Gastroesophageal sphincter (tissue), 4 donors: ENCODE measurements around the gene COL15A1. TPM values are rescaled to one million over a fixed set of nuclear protein-coding genes. Genes with fewer than 3 reads are reported as not detected.

Experiments used
- ATAC-seq: fragments of 150-250 bp; one replicate; pipeline ENCODE4 v1.9.1; 2016; ENCODE audit warnings: mild to moderate bottlenecking, moderate library complexity
- H3K27ac ChIP-seq, 4 donors: fragments of 200-600 bp; sonication (generic) in 3 of 4; 1 replicate in 3 of 4; 2 replicates in 1 of 4; pipeline ENCODE4 v1.5.1; 2016 to 2019
- H3K27me3 ChIP-seq: fragments of 200-600 bp; sonication (generic); one replicate; pipeline ENCODE4 v1.5.1; 2019
- H3K36me3 ChIP-seq, 2 donors: fragments of 200-600 bp; sonication (generic); one replicate each; pipeline ENCODE4 v1.5.1; 2019; ENCODE audit warnings: control low read depth in 1 of 2
- H3K4me1 ChIP-seq, 3 donors: fragments of 200-600 bp; sonication (generic); 1 replicate in 2 of 3; 2 replicates in 1 of 3; pipeline ENCODE4 v1.5.1; 2016 to 2019; ENCODE audit warnings: control low read depth in 2 of 3
- H3K4me3 ChIP-seq, 2 donors: fragments of 200-600 bp; sonication (generic); one replicate each; pipeline ENCODE4 v1.5.1; 2019; ENCODE audit warnings: mild to moderate bottlenecking in 1 of 2, moderate library complexity in 1 of 2
- H3K9me3 ChIP-seq, 3 donors: fragments of 200-600 bp; sonication (generic); one replicate each; pipeline ENCODE4 v1.5.1; 2017 to 2019; ENCODE audit warnings: control low read depth in 2 of 3
- CTCF ChIP-seq, 4 experiments: fragments of 200-600 bp in 2 of 4; fragments of 450-650 bp in 2 of 4; sonication (generic) in 1 of 4; IDR thresholded peaks; one replicate each; pipeline ENCODE4 v1.5.1; 2017 to 2019; ENCODE audit warnings: antibody characterized with exemption in 4 of 4, mild to moderate bottlenecking in 2 of 4, moderate library complexity in 2 of 4
- EP300 ChIP-seq: sonication (generic); formaldehyde crosslinking; IDR thresholded peaks from one replicate; pipeline ENCODE4 v1.6.1; 2017; ENCODE audit warnings: antibody characterized with exemption, mild to moderate bottlenecking
- POLR2A ChIP-seq, 2 donors: fragments of 450-650 bp; IDR thresholded peaks; one replicate each; pipeline ENCODE4 v1.6.1; 2017; ENCODE audit warnings: antibody characterized with exemption in 2 of 2, mild to moderate bottlenecking in 2 of 2, moderate library complexity in 1 of 2
- POLR2AphosphoS5 ChIP-seq: sonication (generic); formaldehyde crosslinking; IDR thresholded peaks from one replicate; pipeline ENCODE4 v1.6.1; 2017; ENCODE audit warnings: antibody characterized with exemption
- WGBS, 2 donors: methylation state at CpG; one replicate each; pipeline ENCODE4 v1.1.5; 2018; ENCODE audit warnings: low coverage in 1 of 2; 5-methylcytosine and 5-hydroxymethylcytosine counted together
- total RNA-seq, 4 donors: library from RNA; depleted of rRNA; stranded (reverse); fragments of >200 nt; gene quantifications; one replicate each; pipeline ENCODE4 v1.1.0, GENCODE V29; 2016

The COL15A1 gene
- total RNA-seq, 4 donors from 2014 or later: 80.5 to 256 (median 97.2) TPM

- peak; percentile 93 for ATAC-seq
- Histone ChIP-seq H3K27me3 (peaks cover 15% of the 10 kb centered on the region), H3K36me3 (no peaks in the 10 kb centered on the region), H3K9me3 (no peaks in the 10 kb centered on the region), H3K4me3 (no peak overlapping the region), H3K27ac (peak overlapping the region in 3 of 4 donors; percentile 24 to 37 (median 26)), H3K4me1 (peaks cover 0 to 6% (median 0%) of the 10 kb centered on the region in 3 donors)
- WGBS, 2 donors: 64 to 73% methylated on average over 8 to 12 of the region's 12 CpGs
- TF ChIP-seq EP300: no peak
- TF ChIP-seq CTCF (IDR thresholded peaks at IDR 0.05): no peak
- TF ChIP-seq POLR2A (IDR thresholded peaks at IDR 0.05): no peak
- no peak for TF ChIP-seq POLR2AphosphoS5
Measured at GRCh38 chr9:99085949-99086948, 142.5 kb downstream of the COL15A1 start.

DNA sequence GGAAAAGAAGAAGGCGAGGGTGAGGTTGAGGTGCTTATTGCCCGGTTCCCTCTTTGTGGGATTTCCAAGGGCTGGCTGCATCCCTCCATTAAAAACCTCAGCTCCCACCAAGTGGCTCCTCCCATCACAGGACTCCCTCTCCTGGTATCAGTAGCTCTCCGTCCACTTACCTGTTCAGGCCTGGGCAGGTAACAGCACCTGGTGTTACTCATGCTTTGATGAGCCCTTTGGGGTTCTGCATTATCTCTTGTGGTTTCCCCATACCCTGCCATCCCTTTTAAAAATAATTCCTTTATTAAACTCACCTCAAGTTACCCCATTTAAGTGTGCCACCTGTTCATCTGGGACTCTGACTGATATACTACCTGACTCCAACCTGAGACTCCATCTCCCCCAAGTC, 143.8 kb downstream of the COL15A1 start:
- Histone ChIP-seq H3K9me3 (no peaks in the 10 kb centered on the region), H3K4me1 (peaks cover 0 to 6% (median 0%) of the 10 kb centered on the region in 3 donors), H3K27me3 (peaks cover 7% of the 10 kb centered on the region), H3K4me3 (no peak overlapping the region), H3K36me3 (no peaks in the 10 kb centered on the region), H3K27ac (no peak overlapping the region)
- 100% methylated on average over 1 to 2 of the region's 3 CpGs for WGBS, 2 donors
- no peak for ATAC-seq
- TF ChIP-seq CTCF (IDR thresholded peaks at IDR 0.05) (no peak), EP300 (no peak), POLR2A (IDR thresholded peaks at IDR 0.05) (no peak), POLR2AphosphoS5 (no peak)

GRCh38 chr9:99090336-99091130, 146.8 kb downstream of the COL15A1 start:
- no peaks in the 10 kb centered on the region for H3K9me3 ChIP-seq
- no peak overlapping the region for H3K27ac ChIP-seq
- no peak for ATAC-seq
- no peaks in the 10 kb centered on the region for H3K36me3 ChIP-seq
- peaks cover 0 to 6% (median 0%) of the 10 kb centered on the region in 3 donors for H3K4me1 ChIP-seq
- TF ChIP-seq POLR2AphosphoS5 (no peak), CTCF (IDR thresholded peaks at IDR 0.05) (no peak), EP300 (no peak), POLR2A (IDR thresholded peaks at IDR 0.05) (no peak)
- 81 to 97% methylated on average over 4 of the region's 5 CpGs for WGBS, 2 donors
- no peaks in the 10 kb centered on the region for H3K27me3 ChIP-seq
- H3K4me3 ChIP-seq: no peak overlapping the region

DNA sequence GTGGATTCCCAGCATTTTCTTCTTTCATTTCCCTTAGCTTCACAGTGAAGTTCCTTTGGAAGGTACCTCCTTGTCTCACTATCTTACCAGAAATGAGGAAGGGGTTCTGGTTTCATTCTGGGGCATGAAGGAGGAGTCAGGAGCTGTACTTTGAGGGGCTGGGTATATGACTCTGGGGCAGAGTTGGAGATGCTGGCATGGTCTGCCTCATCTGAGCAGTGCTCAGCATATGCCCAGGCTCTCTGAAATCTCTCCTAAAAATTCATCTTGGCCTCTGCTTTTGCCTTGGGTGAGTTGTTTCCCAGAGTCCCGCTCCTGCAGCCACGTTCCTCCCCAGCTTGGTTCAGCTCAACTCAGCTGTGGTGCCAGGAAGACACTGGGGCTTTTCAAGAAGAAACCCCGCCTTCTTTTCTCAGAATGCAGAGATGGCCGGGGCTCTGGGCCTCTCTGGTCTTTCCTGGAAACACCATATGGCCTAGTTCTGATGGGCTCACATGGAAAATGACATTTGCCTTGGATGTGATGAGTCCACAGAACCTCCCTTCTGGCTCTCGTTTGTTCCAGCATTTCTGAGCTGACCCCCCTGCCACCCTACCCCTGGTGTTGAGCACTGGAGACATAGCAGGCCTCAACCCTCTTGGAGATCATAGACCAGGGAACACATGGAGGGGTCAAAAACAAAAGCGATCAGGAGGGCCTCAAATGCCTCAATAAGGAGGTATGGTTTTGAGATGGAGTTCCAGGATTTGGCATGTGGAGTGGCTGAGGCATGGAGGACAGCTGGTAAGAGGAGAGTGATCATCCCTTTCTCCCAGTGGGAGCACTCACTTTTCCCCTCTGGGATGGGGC, 149.2 kb downstream of the COL15A1 start:
- 62 to 93% methylated on average over 2 to 3 of the region's 6 CpGs for whole genome bisulfite sequencing, 2 donors
- no peaks in the 10 kb centered on the region for H3K4me1 ChIP-seq
- ATAC-seq: no peak
- H3K27me3 ChIP-seq: no peaks in the 10 kb centered on the region
- TF ChIP-seq CTCF (IDR thresholded peaks at IDR 0.05): no peak
- no peaks in the 10 kb centered on the region for H3K36me3 ChIP-seq
- H3K4me3 ChIP-seq: no peak overlapping the region
- no peak overlapping the region for H3K27ac ChIP-seq
- H3K9me3 ChIP-seq: no peaks in the 10 kb centered on the region
